PC-9 (cell line): ENCODE data around the gene STOML1. TPM values are rescaled to one million over a fixed set of nuclear protein-coding genes. Genes with fewer than 3 reads are reported as not detected.

ENCODE experiments used
- BruUV-seq: library from RNA; stranded (reverse); fragments of 400-500 nt; replicated peaks from 2 replicates; lab custom pipeline; 2021; lab: Mats Ljungman, UMichigan
- CTCF ChIA-PET: fragments of 300-600 bp; sonication (Branson Sonifier 250); formaldehyde crosslinking; loops from one replicate; lab custom pipeline; 2022; ENCODE audit warnings: antibody characterized with exemption; lab: Charles Lee
- POLR2A ChIA-PET: fragments of 300-600 bp; sonication (Branson Sonifier 250); formaldehyde crosslinking; loops from one replicate; lab custom pipeline; 2022; ENCODE audit warnings: antibody characterized with exemption; ENCODE audit not compliant: unreplicated experiment; lab: Charles Lee
- DNase-seq, 2 experiments: peaks; one replicate each; pipeline versions ENCODE4 v3.0.0 to v3.0.0-alpha.2; 2015 to 2022; ENCODE audit warnings: mixed read lengths in 1 of 2
- H2AFZ ChIP-seq: fragments of 200-600 bp; sonication (generic); 2 replicates; pipeline ENCODE4 v1.8.1; 2017; ENCODE audit warnings: antibody characterized with exemption
- H3F3A ChIP-seq: fragments of 200-600 bp; sonication (generic); 2 replicates; pipeline ENCODE4 v1.8.1; 2017; ENCODE audit warnings: antibody characterized with exemption, mild to moderate bottlenecking, low read depth; ENCODE audit not compliant: insufficient read depth
- H3K27ac ChIP-seq: fragments of 200-600 bp; sonication (generic); 2 replicates; pipeline ENCODE4 v1.6.1; 2016; ENCODE audit warnings: mixed run types
- H3K27me3 ChIP-seq: fragments of 200-600 bp; sonication (generic); 2 replicates; pipeline ENCODE4 v1.6.1; 2016; ENCODE audit warnings: low read depth, mixed run types; ENCODE audit not compliant: insufficient read depth
- H3K36me3 ChIP-seq: fragments of 200-600 bp; sonication (generic); 2 replicates; pipeline ENCODE4 v1.6.1; 2016; ENCODE audit warnings: low read depth, mixed run types
- H3K4me1 ChIP-seq: fragments of 200-600 bp; sonication (generic); replicated peaks from 2 replicates; pipeline ENCODE4 v1.6.1; 2016; ENCODE audit warnings: mixed run types; ENCODE audit not compliant: insufficient read depth
- H3K4me2 ChIP-seq: fragments of 200-600 bp; sonication (generic); 2 replicates; pipeline ENCODE4 v1.6.1; 2017; ENCODE audit warnings: mixed run types
- H3K4me3 ChIP-seq: fragments of 200-600 bp; sonication (generic); 2 replicates; pipeline ENCODE4 v1.6.1; 2016; ENCODE audit warnings: mixed run types
- H3K79me2 ChIP-seq: fragments of 200-600 bp; sonication (generic); 2 replicates; pipeline ENCODE4 v1.6.1; 2017; ENCODE audit warnings: low read depth, mixed run types
- H3K9me2 ChIP-seq: fragments of 200-600 bp; sonication (generic); 2 replicates; pipeline ENCODE4 v1.8.1; 2017; ENCODE audit warnings: mild to moderate bottlenecking; ENCODE audit not compliant: insufficient read depth
- H3K9me3 ChIP-seq: fragments of 200-600 bp; sonication (generic); 2 replicates; pipeline ENCODE4 v1.8.1; 2016; ENCODE audit warnings: low read depth; ENCODE audit not compliant: insufficient read depth
- H4K20me1 ChIP-seq: fragments of 200-600 bp; sonication (generic); 2 replicates; pipeline ENCODE4 v1.8.1; 2017; ENCODE audit not compliant: insufficient read depth
- EZH2 ChIP-seq: fragments of 200-600 bp; sonication (generic); IDR thresholded peaks from 2 replicates; pipeline ENCODE4 v1.8.0; 2017; ENCODE audit warnings: antibody characterized with exemption, low read depth
- intact Hi-C: fragments of 100-400 bp; cut with micrococcal nuclease; formaldehyde crosslinking; loops from one replicate; pipeline ENCODE4 v1.10.0; 2022; ENCODE audit not compliant: unreplicated experiment
- total RNA-seq: library from RNA; stranded (reverse); gene quantifications from 2 replicates; pipeline ENCODE4 v1.2.3, GENCODE V29; 2021
- TF ChIP-seq, protein P1 (sequence below): fragments of 200-600 bp; sonication (generic); conservative IDR thresholded peaks from 2 replicates; pipeline ENCODE4 v1.6.1; 2017; ENCODE audit warnings: mixed run types, antibody characterized with exemption, mild to moderate bottlenecking, moderate library complexity

STOML1 gene
- total RNA-seq, 1 experiment from 2014 or later = 6.1 TPM

DNA sequence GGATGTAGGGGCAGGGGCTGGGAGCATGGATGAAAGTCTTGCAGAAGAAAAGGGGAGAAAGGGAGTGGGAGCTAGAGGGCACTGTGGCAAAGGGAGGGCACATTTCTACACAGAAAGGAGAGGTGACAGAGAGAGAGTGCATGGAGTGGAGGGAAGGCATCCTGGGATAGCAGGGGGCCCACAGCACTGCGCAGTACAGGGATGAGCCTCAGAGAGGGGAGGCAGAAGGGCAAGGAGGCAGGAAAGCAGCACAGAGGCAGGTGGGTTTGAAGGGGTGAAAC is 5.4 kb downstream of the STOML1 start:
- no peaks in the 10 kb centered on the region; the same call in 1 of the 2 replicates for H3K79me2 ChIP-seq
- H2AFZ ChIP-seq = no peak overlapping the region
- no peaks in the 10 kb centered on the region for H3K27me3 ChIP-seq
- POLR2A ChIA-PET = interaction anchor here (0.6 kb wide), 1 partner anchor 229 kb away, joined by 8 read pairs; no protein-coding TSS in a partner anchor
- no peaks in the 10 kb centered on the region for H3K36me3 ChIP-seq
- peak overlapping the region; percentile 79; the same call in 1 of the 2 replicates for H3K27ac ChIP-seq
- peaks cover 65% of the 10 kb centered on the region for H3K4me1 ChIP-seq
- intact Hi-C loops = loop anchor here (10.0 kb wide), 1 partner anchor 218 kb away; the partner anchor contains the start of gene STRA6
- no peaks in the 10 kb centered on the region for H3K9me3 ChIP-seq
- DNase-seq = no peak
- no peak for TF ChIP-seq EZH2
- TF ChIP-seq, protein P1, sequence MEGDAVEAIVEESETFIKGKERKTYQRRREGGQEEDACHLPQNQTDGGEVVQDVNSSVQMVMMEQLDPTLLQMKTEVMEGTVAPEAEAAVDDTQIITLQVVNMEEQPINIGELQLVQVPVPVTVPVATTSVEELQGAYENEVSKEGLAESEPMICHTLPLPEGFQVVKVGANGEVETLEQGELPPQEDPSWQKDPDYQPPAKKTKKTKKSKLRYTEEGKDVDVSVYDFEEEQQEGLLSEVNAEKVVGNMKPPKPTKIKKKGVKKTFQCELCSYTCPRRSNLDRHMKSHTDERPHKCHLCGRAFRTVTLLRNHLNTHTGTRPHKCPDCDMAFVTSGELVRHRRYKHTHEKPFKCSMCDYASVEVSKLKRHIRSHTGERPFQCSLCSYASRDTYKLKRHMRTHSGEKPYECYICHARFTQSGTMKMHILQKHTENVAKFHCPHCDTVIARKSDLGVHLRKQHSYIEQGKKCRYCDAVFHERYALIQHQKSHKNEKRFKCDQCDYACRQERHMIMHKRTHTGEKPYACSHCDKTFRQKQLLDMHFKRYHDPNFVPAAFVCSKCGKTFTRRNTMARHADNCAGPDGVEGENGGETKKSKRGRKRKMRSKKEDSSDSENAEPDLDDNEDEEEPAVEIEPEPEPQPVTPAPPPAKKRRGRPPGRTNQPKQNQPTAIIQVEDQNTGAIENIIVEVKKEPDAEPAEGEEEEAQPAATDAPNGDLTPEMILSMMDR = no peak
- no peaks in the 10 kb centered on the region; the same call in 1 of the 2 replicates for H3K9me2 ChIP-seq
- H4K20me1 ChIP-seq = no peaks in the 10 kb centered on the region
- no peak overlapping the region for H3K4me3 ChIP-seq
- CTCF ChIA-PET = no interaction called here
- no peak overlapping the region for H3K4me2 ChIP-seq
- peaks cover 28% of the 10 kb centered on the region for H3F3A ChIP-seq
- no TSS peak for BruUV-seq

DNA sequence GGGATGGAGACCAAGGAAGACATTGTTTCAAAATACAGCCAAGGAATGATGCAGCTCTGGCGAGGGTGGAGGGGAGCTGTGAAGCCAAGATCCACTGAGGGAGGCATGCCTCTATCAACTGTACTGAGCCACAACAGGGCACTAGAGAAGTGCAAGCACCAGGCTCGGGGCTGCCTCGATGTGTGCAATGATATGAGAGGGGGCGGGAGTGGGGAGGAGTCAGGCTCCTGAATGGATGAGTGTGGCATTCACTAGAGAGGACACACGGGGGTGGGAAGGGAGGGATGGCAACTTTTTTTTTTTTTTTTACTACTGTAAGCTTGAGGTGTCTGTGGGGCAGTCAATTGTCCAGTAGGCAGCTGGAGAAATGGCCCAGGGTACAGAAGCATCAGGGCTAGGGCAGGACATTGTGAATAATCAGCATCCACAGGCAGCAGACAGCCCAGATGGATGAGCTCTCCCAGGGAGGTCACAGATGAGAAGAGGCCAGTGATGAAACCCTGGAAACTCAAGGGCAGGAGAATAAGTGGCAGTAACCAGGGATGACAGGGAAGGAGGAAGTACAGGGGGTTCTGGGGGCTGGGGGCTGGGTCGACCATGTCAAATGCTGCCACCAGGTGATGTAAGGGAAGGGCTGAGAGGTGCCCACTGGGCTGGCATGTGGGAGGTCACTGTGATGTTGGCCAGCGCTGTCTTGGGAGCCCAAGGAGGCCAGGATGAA is 5.9 kb downstream of the STOML1 start:
- peaks cover 66% of the 10 kb centered on the region for H3K4me1 ChIP-seq

DNA sequence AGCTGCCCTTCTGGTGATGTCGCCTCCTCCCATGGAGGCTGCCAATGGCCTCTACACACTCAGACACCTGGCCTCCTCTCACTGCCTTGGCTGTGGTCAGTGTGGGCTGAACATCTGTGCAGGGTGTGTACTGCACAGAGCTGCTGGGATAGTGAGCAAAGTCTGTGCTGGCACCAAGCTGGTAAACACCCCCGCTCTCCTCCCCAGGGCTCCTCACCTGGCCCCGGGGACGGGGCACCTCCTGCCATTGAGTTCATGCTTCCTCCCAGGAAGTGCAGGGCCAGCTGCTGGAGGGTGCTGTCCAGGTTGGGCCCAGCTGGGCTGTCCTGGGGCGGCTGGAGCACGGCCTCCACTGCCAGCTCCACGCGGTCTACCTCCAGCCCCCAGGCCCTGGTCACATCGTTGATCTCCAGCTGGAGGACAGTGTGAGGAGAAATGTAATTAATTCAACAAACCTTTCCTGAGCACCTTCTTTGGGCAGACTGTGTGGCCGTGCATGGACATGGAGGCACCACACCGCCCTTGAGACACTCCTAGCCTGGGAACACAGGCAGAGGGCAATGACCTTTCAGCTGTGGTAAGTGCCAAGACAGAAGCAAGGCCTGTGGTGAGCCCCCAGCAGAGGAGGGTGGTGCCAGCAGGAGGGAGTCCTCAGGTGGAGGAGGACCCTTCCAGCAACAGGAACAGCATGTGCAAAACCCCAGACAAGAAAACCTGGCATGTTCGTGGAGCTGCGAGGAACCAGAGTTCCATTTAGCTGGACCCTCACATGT is 6.8 kb downstream of the STOML1 start:
- DNase-seq = peak in 1 of 2 experiments; percentile 45
- Histone ChIP-seq H3K27ac (no peak overlapping the region), H4K20me1 (no peaks in the 10 kb centered on the region), H3K4me2 (no peak overlapping the region), H3K9me2 (no peaks in the 10 kb centered on the region; the same call in 1 of the 2 replicates), H3K79me2 (no peaks in the 10 kb centered on the region), H3K9me3 (no peaks in the 10 kb centered on the region), H3K27me3 (no peaks in the 10 kb centered on the region), H3K4me3 (no peak overlapping the region), H3K36me3 (no peaks in the 10 kb centered on the region), H2AFZ (no peak overlapping the region), H3F3A (peaks cover 28% of the 10 kb centered on the region), H3K4me1 (peaks cover 64% of the 10 kb centered on the region)
- intact Hi-C loops = loop anchor here (10.0 kb wide), 1 partner anchor 220 kb away; the partner anchor contains the start of gene STRA6
- TF ChIP-seq, protein P1 = no peak
- TF ChIP-seq EZH2 = no peak
- CTCF ChIA-PET = interaction anchor here (0.5 kb wide), 1 partner anchor 57 kb away, joined by 3 read pairs; no protein-coding TSS in a partner anchor
- POLR2A ChIA-PET = no interaction called here
- BruUV-seq = no TSS peak

More for the DNA sequence above, 5.9 kb downstream of the STOML1 start:
- TF ChIP-seq EZH2 = no peak
- TF ChIP-seq, protein P1 = no peak
- ChIA-PET CTCF (no interaction called here), POLR2A (interaction anchor here (0.6 kb wide), 1 partner anchor 230 kb away, joined by 8 read pairs; no protein-coding TSS in a partner anchor)
- H3K36me3 ChIP-seq = no peaks in the 10 kb centered on the region
- no peak overlapping the region for H3K4me2 ChIP-seq
- intact Hi-C loops = loop anchor here (10.0 kb wide), 1 partner anchor 219 kb away; the partner anchor contains the start of gene STRA6
- no peaks in the 10 kb centered on the region for H3K27me3 ChIP-seq
- H3K9me3 ChIP-seq = no peaks in the 10 kb centered on the region
- no peak overlapping the region for H3K27ac ChIP-seq
- peaks cover 28% of the 10 kb centered on the region for H3F3A ChIP-seq
- no peak overlapping the region for H2AFZ ChIP-seq
- DNase-seq = no peak
- H3K9me2 ChIP-seq = no peaks in the 10 kb centered on the region; the same call in 1 of the 2 replicates
- no peaks in the 10 kb centered on the region; the same call in 1 of the 2 replicates for H3K79me2 ChIP-seq
- no peak overlapping the region for H3K4me3 ChIP-seq
- BruUV-seq = no TSS peak
- no peaks in the 10 kb centered on the region for H4K20me1 ChIP-seq
